ENCODE measurements around the gene PRKAR1B. TPM values are rescaled to one million over a fixed set of nuclear protein-coding genes. Genes with fewer than 3 reads are reported as not detected.
"Not testable (repeated sequence)": the region's sequence is repeated elsewhere in the genome, so short reads cannot be mapped to it uniquely, and the experiment has no call there.

PRKAR1B gene
- total and polyA plus RNA-seq, 4 donors: 53.1 to 238 (median 162) TPM

DNA sequence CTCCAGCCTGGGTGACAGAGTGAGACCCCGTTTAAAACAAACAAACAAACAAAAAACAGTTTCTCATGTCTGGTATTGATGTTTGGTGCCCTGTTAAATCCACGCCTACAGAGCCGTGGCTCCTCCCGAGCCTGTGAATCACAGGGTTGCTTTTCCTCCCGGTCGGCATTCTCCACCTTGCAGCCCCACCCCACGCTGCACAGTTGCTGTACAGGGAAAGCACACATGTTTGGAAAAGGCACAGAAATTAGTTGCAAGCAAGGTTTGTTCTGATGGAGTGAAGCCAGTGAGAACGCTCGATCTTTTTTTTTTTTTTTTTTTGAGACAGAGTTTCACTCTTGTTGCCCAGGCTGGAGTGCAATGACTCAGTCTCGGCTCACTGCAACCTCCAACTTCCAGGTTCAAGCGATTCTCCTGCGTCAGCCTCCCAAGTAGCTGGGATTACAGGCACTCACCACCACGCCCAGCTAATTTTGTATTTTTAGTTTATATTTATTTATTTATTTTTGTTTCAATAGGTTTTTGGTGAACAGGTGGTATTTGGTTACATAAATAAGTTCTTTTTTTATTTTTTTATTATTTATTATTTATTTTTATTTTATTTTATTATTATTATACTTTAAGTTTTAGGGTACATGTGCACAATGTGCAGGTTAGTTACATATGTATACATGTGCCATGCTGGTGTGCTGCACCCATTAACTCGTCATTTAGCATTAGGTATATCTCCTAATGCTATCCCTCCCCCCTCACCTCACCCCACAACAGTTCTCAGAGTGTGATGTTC lies 16.5 kb upstream of the PRKAR1B start:
- WGBS (ENCODE audit: insufficient coverage): 100% methylated on average over 5 of the region's 14 CpGs
- H3K4me1 ChIP-seq (ENCODE audit: control insufficient read depth, insufficient read depth, low read length); H3K27me3 ChIP-seq (ENCODE audit: control insufficient read depth, insufficient read depth, low read length); H3K4me3 ChIP-seq (ENCODE audit: low read depth, low read length); H3K9me3 ChIP-seq (ENCODE audit: control insufficient read depth, insufficient read depth, low read length); H3K27ac ChIP-seq (ENCODE audit: low read depth, low read length); DNase-seq (ENCODE audit: low read depth in 4 of 6, low spot score in 6 of 6): not testable (repeated sequence)
- peaks cover 74% of the 10 kb centered on the region for H3K36me3 ChIP-seq (ENCODE audit: control insufficient read depth, insufficient read depth, low read length)

DNA sequence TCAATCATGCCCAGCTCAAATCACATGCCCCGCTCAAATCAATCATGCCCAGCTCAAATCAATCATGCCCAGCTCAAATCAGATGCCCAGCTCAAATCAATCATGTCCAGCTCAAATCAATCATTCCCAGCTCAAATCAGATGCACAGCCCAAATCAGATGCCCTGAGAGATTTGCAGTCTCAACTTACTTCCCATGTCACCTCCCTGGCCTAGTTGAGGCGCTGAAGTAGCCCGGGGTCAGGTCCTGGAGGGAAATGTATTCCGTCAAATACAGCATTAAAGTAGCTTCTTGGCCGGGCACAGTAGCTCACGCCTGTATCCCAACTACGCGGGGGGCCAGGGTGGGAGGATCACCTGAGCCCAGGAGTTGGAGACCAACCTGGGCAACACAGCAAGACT lies 15.7 kb upstream of the PRKAR1B start:
- WGBS (ENCODE audit: insufficient coverage): 85% methylated on average over 8 of the region's 8 CpGs
- H3K4me3 ChIP-seq (ENCODE audit: low read depth, low read length): no peak overlapping the region
- H3K27me3 ChIP-seq (ENCODE audit: control insufficient read depth, insufficient read depth, low read length): no peaks in the 10 kb centered on the region
- H3K9me3 ChIP-seq (ENCODE audit: control insufficient read depth, insufficient read depth, low read length): no peaks in the 10 kb centered on the region
- no peak overlapping the region for H3K27ac ChIP-seq (ENCODE audit: low read depth, low read length)
- H3K36me3 ChIP-seq (ENCODE audit: control insufficient read depth, insufficient read depth, low read length): peaks cover 71% of the 10 kb centered on the region
- H3K4me1 ChIP-seq (ENCODE audit: control insufficient read depth, insufficient read depth, low read length): no peaks in the 10 kb centered on the region
- no peak for DNase-seq (ENCODE audit: low read depth in 4 of 6, low spot score in 6 of 6)

DNA sequence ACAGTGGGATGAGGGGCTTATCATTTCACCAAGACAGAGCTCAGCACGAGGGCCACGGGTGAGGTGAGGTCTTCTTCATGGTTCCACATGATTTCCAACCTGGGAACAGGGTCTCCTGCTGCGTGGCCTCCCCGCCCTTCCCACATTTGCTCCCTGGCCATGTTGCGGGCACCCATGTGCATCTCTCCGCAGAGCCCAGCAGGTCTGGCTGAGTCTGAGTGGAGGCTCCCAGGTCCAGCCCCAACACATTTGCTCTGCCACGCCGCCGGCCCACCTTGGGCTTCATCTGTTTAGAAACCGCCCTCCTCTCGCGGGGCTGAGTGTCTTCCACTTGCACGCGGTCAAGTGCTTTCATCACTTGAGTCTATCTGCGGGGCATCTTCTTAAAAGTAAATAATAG lies 14.8 kb upstream of the PRKAR1B start:
- 92% methylated on average over 15 of the region's 15 CpGs for WGBS (ENCODE audit: insufficient coverage)

DNA sequence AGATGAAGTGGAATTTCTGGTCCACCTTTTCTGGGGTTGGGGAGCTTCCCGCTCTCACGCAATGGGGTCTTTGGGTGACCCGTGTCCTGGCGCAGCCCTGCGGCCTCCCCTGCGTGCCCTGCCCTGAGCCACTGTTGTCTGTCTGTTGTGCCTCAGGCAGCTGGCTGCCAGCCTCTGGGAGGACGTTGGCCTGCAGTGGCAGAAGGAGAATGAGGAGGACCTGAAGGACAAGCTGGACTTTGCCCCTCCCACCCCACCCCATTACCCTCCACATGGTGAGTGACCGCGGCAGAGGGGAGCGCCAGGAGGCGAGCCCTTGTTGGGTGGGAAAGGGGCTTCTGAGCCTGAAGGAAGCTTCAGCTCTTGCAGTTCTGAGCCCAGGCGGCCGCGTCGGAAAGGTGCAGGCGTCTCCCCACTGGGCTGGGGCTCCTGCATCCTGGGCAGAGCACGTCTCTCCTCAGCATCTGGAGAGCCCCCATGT lies 14.2 kb upstream of the PRKAR1B start:
- WGBS (ENCODE audit: insufficient coverage): 98% methylated on average over 13 of the region's 17 CpGs
- DNase-seq (ENCODE audit: low read depth in 4 of 6, low spot score in 6 of 6): no peak
- peaks cover 59% of the 10 kb centered on the region for H3K36me3 ChIP-seq (ENCODE audit: control insufficient read depth, insufficient read depth, low read length)
- H3K9me3 ChIP-seq (ENCODE audit: control insufficient read depth, insufficient read depth, low read length): no peaks in the 10 kb centered on the region
- H3K4me1 ChIP-seq (ENCODE audit: control insufficient read depth, insufficient read depth, low read length): no peaks in the 10 kb centered on the region
- H3K27ac ChIP-seq (ENCODE audit: low read depth, low read length): no peak overlapping the region
- H3K27me3 ChIP-seq (ENCODE audit: control insufficient read depth, insufficient read depth, low read length): no peaks in the 10 kb centered on the region
- H3K4me3 ChIP-seq (ENCODE audit: low read depth, low read length): no peak overlapping the region

More for the DNA sequence above, 14.8 kb upstream of the PRKAR1B start:
- Histone ChIP-seq H3K4me3 (ENCODE audit: low read depth, low read length) (no peak overlapping the region), H3K27ac (ENCODE audit: low read depth, low read length) (no peak overlapping the region), H3K27me3 (ENCODE audit: control insufficient read depth, insufficient read depth, low read length) (no peaks in the 10 kb centered on the region), H3K36me3 (ENCODE audit: control insufficient read depth, insufficient read depth, low read length) (peaks cover 65% of the 10 kb centered on the region), H3K4me1 (ENCODE audit: control insufficient read depth, insufficient read depth, low read length) (no peaks in the 10 kb centered on the region), H3K9me3 (ENCODE audit: control insufficient read depth, insufficient read depth, low read length) (no peaks in the 10 kb centered on the region)
- DNase-seq (ENCODE audit: low read depth in 4 of 6, low spot score in 6 of 6): no peak

DNA sequence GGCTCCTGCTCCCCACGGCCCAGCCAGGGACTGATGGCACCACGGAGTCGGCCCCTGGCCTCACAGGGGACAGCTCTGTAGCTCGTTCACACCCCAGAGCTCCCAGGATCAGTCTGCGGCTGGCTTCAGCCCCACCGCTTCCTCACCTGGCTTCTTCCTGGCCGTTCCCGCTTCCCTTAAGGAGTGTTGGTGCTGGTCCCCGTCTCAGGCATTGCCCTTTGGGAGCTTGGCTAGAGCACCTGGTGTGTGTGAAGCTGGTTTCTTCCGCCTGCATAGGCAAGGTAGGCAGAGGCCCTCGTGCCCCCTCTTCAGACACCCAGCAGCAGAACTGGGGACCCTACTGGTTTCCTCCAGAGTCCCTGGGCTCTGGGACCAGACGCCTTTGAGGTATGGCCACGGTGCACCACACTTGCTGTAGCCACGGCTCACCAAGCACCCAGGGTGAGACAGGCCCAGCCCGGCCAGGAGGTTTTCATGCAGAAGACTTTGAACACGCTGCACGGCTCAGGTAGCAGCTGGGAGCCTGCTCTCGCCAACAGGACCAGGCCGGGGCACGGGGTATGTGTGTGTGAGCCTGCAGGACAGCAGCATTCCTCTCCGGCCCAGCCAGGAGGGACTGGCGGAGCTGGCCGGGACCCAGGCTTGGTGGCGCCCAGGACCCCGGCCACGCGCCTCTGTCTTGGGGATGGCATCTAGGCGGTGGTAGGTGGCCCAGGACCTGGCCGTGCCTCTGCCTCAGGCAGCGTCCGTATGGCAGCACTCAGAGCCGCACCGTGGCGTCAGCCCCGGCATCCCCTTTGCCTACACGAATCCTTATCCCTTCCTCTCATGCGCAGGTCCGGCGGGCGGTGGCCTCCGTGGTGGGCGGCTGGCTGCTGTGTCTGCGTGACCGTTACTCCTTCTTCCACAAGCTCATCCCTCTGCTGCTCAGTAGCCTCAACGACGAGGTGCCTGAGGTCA lies 13.2 kb upstream of the PRKAR1B start:
- Histone ChIP-seq H3K9me3 (ENCODE audit: control insufficient read depth, insufficient read depth, low read length) (no peaks in the 10 kb centered on the region), H3K4me3 (ENCODE audit: low read depth, low read length) (no peak overlapping the region), H3K27ac (ENCODE audit: low read depth, low read length) (no peak overlapping the region), H3K27me3 (ENCODE audit: control insufficient read depth, insufficient read depth, low read length) (no peaks in the 10 kb centered on the region), H3K4me1 (ENCODE audit: control insufficient read depth, insufficient read depth, low read length) (no peaks in the 10 kb centered on the region), H3K36me3 (ENCODE audit: control insufficient read depth, insufficient read depth, low read length) (peaks cover 53% of the 10 kb centered on the region)
- no peak for DNase-seq (ENCODE audit: low read depth in 4 of 6, low spot score in 6 of 6)
- 97% methylated on average over 44 of the region's 46 CpGs for WGBS (ENCODE audit: insufficient coverage)

DNA sequence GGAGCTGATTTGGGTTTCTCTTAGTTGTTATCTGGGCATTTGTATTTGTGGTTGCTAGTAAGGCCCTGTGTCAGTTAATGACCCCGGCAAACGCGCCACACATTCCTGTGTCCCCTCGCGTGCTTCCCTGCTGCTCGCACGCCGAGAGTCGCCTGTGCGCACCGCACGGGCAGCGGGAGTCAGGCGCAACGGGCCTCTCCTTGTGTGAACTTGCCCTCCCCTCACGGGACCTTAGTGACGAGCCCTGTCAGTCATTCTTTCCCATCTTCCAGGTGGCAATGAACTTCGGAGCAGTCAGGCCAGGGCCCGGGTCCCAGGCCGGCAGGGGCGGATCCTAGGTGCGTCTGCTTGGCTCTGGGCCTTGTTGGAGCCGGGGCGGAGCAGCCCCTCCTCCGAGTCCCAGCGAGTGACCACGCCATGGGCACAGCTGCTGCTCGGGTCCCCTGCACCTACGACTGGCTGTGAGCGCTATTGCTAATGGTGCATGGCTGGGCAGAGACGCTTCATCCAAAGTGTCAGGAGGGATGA lies 12.4 kb upstream of the PRKAR1B start:
- WGBS (ENCODE audit: insufficient coverage): 95% methylated on average over 31 of the region's 31 CpGs
- Histone ChIP-seq H3K27me3 (ENCODE audit: control insufficient read depth, insufficient read depth, low read length) (no peaks in the 10 kb centered on the region), H3K4me1 (ENCODE audit: control insufficient read depth, insufficient read depth, low read length) (no peaks in the 10 kb centered on the region), H3K4me3 (ENCODE audit: low read depth, low read length) (no peak overlapping the region), H3K9me3 (ENCODE audit: control insufficient read depth, insufficient read depth, low read length) (no peaks in the 10 kb centered on the region), H3K27ac (ENCODE audit: low read depth, low read length) (no peak overlapping the region), H3K36me3 (ENCODE audit: control insufficient read depth, insufficient read depth, low read length) (peaks cover 46% of the 10 kb centered on the region)
- no peak for DNase-seq (ENCODE audit: low read depth in 4 of 6, low spot score in 6 of 6)

DNA sequence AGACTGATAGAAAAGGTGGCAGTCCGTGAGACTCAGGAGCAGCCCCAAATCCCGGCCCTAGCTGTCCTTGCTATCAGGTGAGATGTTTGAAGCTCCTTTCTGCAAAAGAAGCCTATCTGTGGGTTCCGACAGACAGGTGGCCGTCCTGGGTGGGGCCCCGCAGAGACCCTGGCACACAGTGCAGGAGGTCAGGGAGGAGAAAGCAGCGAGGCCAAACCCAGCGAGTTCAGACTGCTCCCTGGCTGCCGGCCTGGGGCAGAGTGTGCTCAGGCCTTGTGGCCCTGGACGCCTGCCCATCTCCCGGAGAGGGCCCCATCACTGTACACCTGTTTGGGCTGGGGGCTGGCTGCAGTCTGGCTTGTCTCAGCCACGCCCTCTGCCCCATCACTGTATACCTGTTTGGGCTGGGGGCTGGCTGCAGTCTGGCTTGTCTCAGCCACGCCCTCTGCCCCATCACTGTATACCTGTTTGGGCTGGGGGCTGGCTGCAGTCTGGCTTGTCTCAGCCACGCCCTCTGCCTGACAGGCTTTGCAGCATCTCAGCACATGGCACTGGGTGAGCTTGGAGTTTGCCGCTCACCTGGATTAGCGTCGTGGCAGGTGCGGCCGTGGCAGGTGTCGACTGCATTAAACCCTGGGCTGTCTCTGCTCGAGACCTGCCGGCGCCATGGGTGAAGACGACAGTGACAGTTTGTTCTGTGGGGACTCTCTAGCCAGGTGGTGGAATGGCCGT lies 11.8 kb upstream of the PRKAR1B start:
- no peak overlapping the region for H3K27ac ChIP-seq (ENCODE audit: low read depth, low read length)
- no peaks in the 10 kb centered on the region for H3K27me3 ChIP-seq (ENCODE audit: control insufficient read depth, insufficient read depth, low read length)
- peaks cover 2% of the 10 kb centered on the region for H3K9me3 ChIP-seq (ENCODE audit: control insufficient read depth, insufficient read depth, low read length)
- H3K36me3 ChIP-seq (ENCODE audit: control insufficient read depth, insufficient read depth, low read length): peaks cover 46% of the 10 kb centered on the region
- 90% methylated on average over 19 of the region's 24 CpGs for WGBS (ENCODE audit: insufficient coverage)
- DNase-seq (ENCODE audit: low read depth in 4 of 6, low spot score in 6 of 6): no peak
- no peaks in the 10 kb centered on the region for H3K4me1 ChIP-seq (ENCODE audit: control insufficient read depth, insufficient read depth, low read length)
- no peak overlapping the region for H3K4me3 ChIP-seq (ENCODE audit: low read depth, low read length)

DNA sequence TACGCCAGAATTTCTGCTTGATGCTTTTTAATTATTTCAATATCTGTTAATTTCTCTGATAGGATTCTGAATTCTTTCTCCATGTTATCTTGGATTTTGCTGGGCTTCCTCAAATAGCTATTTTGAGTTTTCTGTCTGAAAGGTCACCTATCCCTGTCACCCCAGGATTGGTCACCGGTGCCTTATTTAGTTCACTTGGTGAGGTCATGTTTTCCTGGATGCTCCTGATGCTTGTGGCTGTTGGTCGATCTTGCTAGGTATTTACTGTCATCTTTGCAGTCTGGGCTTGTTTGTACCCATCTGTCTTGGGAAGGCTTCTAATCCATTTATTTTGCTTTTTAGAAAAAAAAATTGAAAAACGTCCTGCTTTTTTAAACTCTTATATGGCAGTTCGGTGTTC lies 11.2 kb upstream of the PRKAR1B start:
- no peak for DNase-seq (ENCODE audit: low read depth in 4 of 6, low spot score in 6 of 6)
- H3K4me3 ChIP-seq (ENCODE audit: low read depth, low read length): no peak overlapping the region
- H3K36me3 ChIP-seq (ENCODE audit: control insufficient read depth, insufficient read depth, low read length): peaks cover 43% of the 10 kb centered on the region
- 96% methylated on average over 4 of the region's 5 CpGs for WGBS (ENCODE audit: insufficient coverage)
- H3K9me3 ChIP-seq (ENCODE audit: control insufficient read depth, insufficient read depth, low read length): peaks cover 2% of the 10 kb centered on the region
- H3K27me3 ChIP-seq (ENCODE audit: control insufficient read depth, insufficient read depth, low read length): no peaks in the 10 kb centered on the region
- H3K27ac ChIP-seq (ENCODE audit: low read depth, low read length): no peak overlapping the region
- no peaks in the 10 kb centered on the region for H3K4me1 ChIP-seq (ENCODE audit: control insufficient read depth, insufficient read depth, low read length)

DNA sequence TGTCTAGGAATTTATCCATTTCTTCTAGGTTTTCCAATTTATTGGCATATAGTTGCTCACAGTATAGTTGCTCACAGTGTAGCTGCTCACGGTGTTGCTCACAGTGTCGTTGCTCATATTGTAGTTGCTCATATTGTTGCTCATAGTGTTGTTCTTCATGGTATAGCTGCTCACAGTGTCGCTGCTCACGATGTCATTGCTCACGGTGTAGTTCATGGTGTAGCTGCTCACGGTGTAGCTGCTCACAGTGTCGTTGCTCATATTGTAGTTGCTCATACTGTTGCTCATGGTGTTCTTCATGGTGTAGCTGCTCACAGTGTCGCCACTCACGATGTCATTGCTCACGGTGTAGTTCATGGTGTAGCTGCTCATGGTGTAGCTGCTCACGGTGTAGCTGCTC lies 7.7 kb upstream of the PRKAR1B start:
- no peak overlapping the region for H3K4me3 ChIP-seq (ENCODE audit: low read depth, low read length)
- H3K4me1 ChIP-seq (ENCODE audit: control insufficient read depth, insufficient read depth, low read length): peaks cover 7% of the 10 kb centered on the region
- peaks cover 2% of the 10 kb centered on the region for H3K9me3 ChIP-seq (ENCODE audit: control insufficient read depth, insufficient read depth, low read length)
- 96% methylated on average over 11 of the region's 11 CpGs for WGBS (ENCODE audit: insufficient coverage)
- no peaks in the 10 kb centered on the region for H3K27me3 ChIP-seq (ENCODE audit: control insufficient read depth, insufficient read depth, low read length)
- H3K36me3 ChIP-seq (ENCODE audit: control insufficient read depth, insufficient read depth, low read length): peaks cover 36% of the 10 kb centered on the region
- DNase-seq (ENCODE audit: low read depth in 4 of 6, low spot score in 6 of 6): no peak
- H3K27ac ChIP-seq (ENCODE audit: low read depth, low read length): no peak overlapping the region

Measured in spinal cord (tissue), 10 donors.